ENCODE results near the gene DMTF1. TPM values are rescaled to one million over a fixed set of nuclear protein-coding genes. Genes with fewer than 3 reads are reported as not detected.

DMTF1 gene
- total RNA-seq, 1 experiment from 2014 or later = 56.3 TPM

- ChIA-PET CTCF (no interaction called here), RAD21 (ENCODE audit: low non-redundant PET in 1 of 2, low total read pairs in 2 of 2, uncharacterized antibody in 2 of 2, unreplicated experiment in 2 of 2) (no interaction called here), POLR2A (no interaction called here)
- no peaks in the 10 kb centered on the region for H4K20me1 ChIP-seq (ENCODE audit: insufficient read depth)
- H2AFZ ChIP-seq (ENCODE audit: low read depth, low read length, poor library complexity, severe bottlenecking) = no peak overlapping the region
- H3K27ac ChIP-seq (ENCODE audit: low read depth, low read length) = no peak overlapping the region
- H3K9me2 ChIP-seq (ENCODE audit: insufficient read depth) = no peaks in the 10 kb centered on the region
- no peak overlapping the region for H3K9ac ChIP-seq (ENCODE audit: low read length)
- H3K36me3 ChIP-seq (ENCODE audit: control insufficient read depth in 1 of 2, insufficient read depth in 2 of 2, low read length in 2 of 2) = peaks cover 40 to 79% of the 10 kb centered on the region in 2 experiments
- H3K9me3 ChIP-seq (ENCODE audit: control insufficient read depth in 1 of 2, insufficient read depth in 1 of 2, low read depth in 1 of 2, low read length in 2 of 2) = no peaks in the 10 kb centered on the region
- H3K4me2 ChIP-seq (ENCODE audit: low read length) = no peak overlapping the region
- intact Hi-C loops (cut with micrococcal nuclease) = no loop called here
- H3K4me3 ChIP-seq (replicated peaks in 1 of 2; ENCODE audit: low read depth in 1 of 2, low read length in 2 of 2) = no peak overlapping the region
- H3K27me3 ChIP-seq (ENCODE audit: insufficient read depth, low read length) = no peaks in the 10 kb centered on the region
- no TSS peak for BruUV-seq (replicated peaks)
- no peak for DNase-seq (ENCODE audit: low read depth, low spot score)
- H3K4me1 ChIP-seq (ENCODE audit: control insufficient read depth in 1 of 2, insufficient read depth in 2 of 2, low read length in 2 of 2) = no peaks in the 10 kb centered on the region
- no peak for TF ChIP-seq CEBPB (IDR thresholded peaks at IDR 0.05; ENCODE audit: low read depth)
- TF ChIP-seq ZBTB33 (IDR thresholded peaks at IDR 0.05; ENCODE audit: extremely low read depth, insufficient replicate concordance, low read length) = no peak
- TF ChIP-seq ZNF274 (IDR thresholded peaks at IDR 0.05; ENCODE audit: low read depth, low read length) = no peak
- no peak for TF ChIP-seq SIN3A (IDR thresholded peaks at IDR 0.05; ENCODE audit: low read depth)
- no peak for TF ChIP-seq CTCF (IDR thresholded peaks at IDR 0.05 in 2 of 3, conservative IDR thresholded peaks at IDR 0.05 in 1 of 3; ENCODE audit: borderline replicate concordance in 1 of 3, insufficient read depth in 1 of 3, low read depth in 2 of 3, low read length in 2 of 3)
- TF ChIP-seq JUND (IDR thresholded peaks at IDR 0.05) = no peak
- no peak for TF ChIP-seq ELF1 (IDR thresholded peaks at IDR 0.05; ENCODE audit: borderline replicate concordance, low read depth)
- TF ChIP-seq TCF7L2 (IDR thresholded peaks at IDR 0.05; ENCODE audit: borderline replicate concordance, extremely low read depth, insufficient read depth, insufficient read length) = no peak
- TF ChIP-seq MAX (IDR thresholded peaks at IDR 0.05) = no peak
- no peak for TF ChIP-seq SP1 (IDR thresholded peaks at IDR 0.05; ENCODE audit: low read depth)
- TF ChIP-seq RAD21 (IDR thresholded peaks at IDR 0.05; ENCODE audit: low read depth) = no peak
- TF ChIP-seq YY1 (IDR thresholded peaks at IDR 0.05; ENCODE audit: extremely low read depth, insufficient replicate concordance, low read depth, low read length) = no peak
- no peak for TF ChIP-seq EGR1 (IDR thresholded peaks at IDR 0.05; ENCODE audit: low read depth)
- ATAC-seq = no peak
- peaks cover 8% of the 10 kb centered on the region for H3K79me2 ChIP-seq (ENCODE audit: insufficient read depth, low read length)
Observed at GRCh38 chr7:87192784-87193487, 40.7 kb downstream of the DMTF1 start.
